Femur (tissue), 1 donor: ENCODE measurements around the gene NAPA.

Experiments used
- DNase-seq: peaks from one replicate; pipeline ENCODE4 v3.0.0-alpha.2; 2017

The NAPA gene

GRCh38 chr19:47514869-47515588, at the start of gene NAPA:
NAPA (minus strand) TSS chr19:47515063; CDS start chr19:47514940, 123 bp downstream.
- peak; percentile 100 for DNase-seq

- DNase-seq: no peak
Observed at GRCh38 chr19:47564081-47564480, 49.2 kb upstream of the NAPA start.

- no peak for DNase-seq
Observed at GRCh38 chr19:47561440-47562057, 46.7 kb upstream of the NAPA start.

GRCh38 chr19:47560999-47561398, 46.1 kb upstream of the NAPA start:
- no peak for DNase-seq

GRCh38 chr19:47550129-47550528, 35.3 kb upstream of the NAPA start:
- DNase-seq: no peak

GRCh38 chr19:47549261-47549862, 34.5 kb upstream of the NAPA start:
- DNase-seq: no peak

- DNase-seq: no peak
Observed at GRCh38 chr19:47547199-47547598, 32.3 kb upstream of the NAPA start.

GRCh38 chr19:47545061-47545948, 30.4 kb upstream of the NAPA start:
- no peak for DNase-seq

- no peak for DNase-seq
Observed at GRCh38 chr19:47544476-47544875, 29.6 kb upstream of the NAPA start.

GRCh38 chr19:47544075-47544474, 29.2 kb upstream of the NAPA start:
- no peak for DNase-seq

- no peak for DNase-seq
Observed at GRCh38 chr19:47542030-47542475, 27.2 kb upstream of the NAPA start.

GRCh38 chr19:47541518-47541917, 26.7 kb upstream of the NAPA start:
- no peak for DNase-seq

- DNase-seq: no peak
Observed at GRCh38 chr19:47540748-47541147, 25.9 kb upstream of the NAPA start.

- no peak for DNase-seq
Observed at GRCh38 chr19:47539747-47540311, 25.0 kb upstream of the NAPA start.

- no peak for DNase-seq
Observed at GRCh38 chr19:47538812-47539211, 23.9 kb upstream of the NAPA start.

- DNase-seq: no peak
Observed at GRCh38 chr19:47537493-47537892, 22.6 kb upstream of the NAPA start.

- no peak for DNase-seq
Observed at GRCh38 chr19:47534628-47535027, 19.8 kb upstream of the NAPA start.

- DNase-seq: no peak
Observed at GRCh38 chr19:47531640-47532387, 17.0 kb upstream of the NAPA start.

GRCh38 chr19:47529018-47529742, 14.3 kb upstream of the NAPA start:
- no peak for DNase-seq

- no peak for DNase-seq
Observed at GRCh38 chr19:47526798-47527197, 11.9 kb upstream of the NAPA start.

- no peak for DNase-seq
Observed at GRCh38 chr19:47523473-47523872, 8.6 kb upstream of the NAPA start.
